ENCODE data around the gene CCT7.

Gene CCT7

DNA sequence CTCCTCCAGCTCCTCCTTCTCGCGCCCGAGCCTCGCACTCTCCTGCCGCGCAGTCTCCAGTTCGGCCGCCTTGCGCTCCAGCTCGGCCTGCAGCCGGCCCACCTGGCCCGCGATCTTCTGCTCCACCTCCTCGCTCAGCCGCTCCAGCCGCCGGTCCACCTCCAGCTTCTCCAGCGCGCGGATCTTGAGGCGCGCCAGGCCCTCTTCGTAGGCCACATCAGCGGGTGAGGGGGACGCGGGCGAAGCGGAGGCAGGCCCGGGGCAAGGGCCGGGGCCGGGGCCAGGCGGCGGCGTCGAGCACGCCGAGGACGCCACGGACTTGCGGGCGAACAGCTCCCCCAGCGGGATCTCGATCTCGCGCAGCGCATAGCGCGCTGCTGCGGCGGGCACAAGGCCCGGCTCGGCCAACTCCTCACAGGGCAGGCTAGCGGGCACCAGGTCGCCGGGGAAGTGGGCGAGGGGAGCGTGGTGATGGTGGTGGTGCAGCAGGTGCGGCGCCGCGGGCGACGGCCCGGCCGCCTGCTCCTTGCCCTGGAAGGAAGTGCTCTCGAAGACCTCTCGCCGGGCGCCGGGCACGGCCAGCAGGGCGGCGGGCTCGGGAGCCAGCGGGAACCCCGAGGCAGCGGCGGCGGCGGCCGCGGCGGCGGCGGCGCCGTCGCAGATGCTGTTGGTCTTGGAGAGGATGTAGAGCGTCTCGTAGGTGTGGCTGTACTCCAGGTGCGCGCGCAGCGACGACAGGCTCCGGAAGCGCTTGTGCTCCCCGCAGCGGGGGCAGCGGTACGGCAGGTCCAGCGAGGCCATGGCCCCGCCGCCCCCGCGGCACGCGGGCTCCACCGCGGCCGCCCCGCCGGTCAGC, 35.0 kb downstream of the CCT7 start:
- H3K4me3 ChIP-seq (ENCODE audit: low read depth, low read length): no peak overlapping the region
- TF ChIP-seq, protein P1, sequence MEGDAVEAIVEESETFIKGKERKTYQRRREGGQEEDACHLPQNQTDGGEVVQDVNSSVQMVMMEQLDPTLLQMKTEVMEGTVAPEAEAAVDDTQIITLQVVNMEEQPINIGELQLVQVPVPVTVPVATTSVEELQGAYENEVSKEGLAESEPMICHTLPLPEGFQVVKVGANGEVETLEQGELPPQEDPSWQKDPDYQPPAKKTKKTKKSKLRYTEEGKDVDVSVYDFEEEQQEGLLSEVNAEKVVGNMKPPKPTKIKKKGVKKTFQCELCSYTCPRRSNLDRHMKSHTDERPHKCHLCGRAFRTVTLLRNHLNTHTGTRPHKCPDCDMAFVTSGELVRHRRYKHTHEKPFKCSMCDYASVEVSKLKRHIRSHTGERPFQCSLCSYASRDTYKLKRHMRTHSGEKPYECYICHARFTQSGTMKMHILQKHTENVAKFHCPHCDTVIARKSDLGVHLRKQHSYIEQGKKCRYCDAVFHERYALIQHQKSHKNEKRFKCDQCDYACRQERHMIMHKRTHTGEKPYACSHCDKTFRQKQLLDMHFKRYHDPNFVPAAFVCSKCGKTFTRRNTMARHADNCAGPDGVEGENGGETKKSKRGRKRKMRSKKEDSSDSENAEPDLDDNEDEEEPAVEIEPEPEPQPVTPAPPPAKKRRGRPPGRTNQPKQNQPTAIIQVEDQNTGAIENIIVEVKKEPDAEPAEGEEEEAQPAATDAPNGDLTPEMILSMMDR (IDR thresholded peaks at IDR 0.05; ENCODE audit: borderline replicate concordance, insufficient read depth, low read depth, low read length): no peak

DNA sequence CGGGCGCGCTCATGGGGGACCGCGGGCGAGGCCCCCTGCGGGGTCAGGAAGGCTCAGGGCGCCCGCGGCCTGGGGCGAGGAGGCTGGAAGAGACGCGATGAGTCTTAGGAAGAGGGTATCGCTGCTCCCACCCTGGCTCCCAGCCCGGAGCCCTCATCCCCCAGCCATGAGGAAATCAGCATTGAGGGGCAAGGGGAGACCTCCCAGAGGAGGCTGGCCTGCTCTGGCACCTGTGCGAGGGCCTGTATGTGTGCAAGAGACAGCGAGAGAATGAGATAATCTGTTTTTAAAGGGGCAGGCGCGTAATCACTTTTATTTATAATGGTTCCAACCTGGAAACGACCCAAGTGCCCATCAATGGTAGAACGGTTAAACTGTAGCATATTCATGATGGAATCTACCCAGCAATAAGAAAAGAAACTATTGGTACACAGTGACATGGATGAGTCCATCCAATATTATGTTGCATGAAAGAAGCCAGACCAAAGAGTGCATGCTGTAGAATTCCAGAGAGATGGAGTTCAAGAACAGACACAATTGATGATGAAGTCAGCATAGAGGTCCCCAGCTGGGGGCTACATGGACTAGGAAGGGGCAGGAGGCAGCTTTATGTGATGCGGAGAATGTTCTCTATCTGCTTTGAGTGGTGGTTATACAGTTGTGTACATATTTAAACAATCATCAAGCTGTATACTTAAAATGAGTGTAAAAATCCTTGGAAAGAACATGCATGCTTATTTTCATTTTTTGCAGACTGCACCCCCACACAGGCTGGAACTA, 35.8 kb downstream of the CCT7 start:
- no peak overlapping the region for H3K4me3 ChIP-seq (ENCODE audit: low read depth, low read length)
- TF ChIP-seq, protein P1 (IDR thresholded peaks at IDR 0.05; ENCODE audit: borderline replicate concordance, insufficient read depth, low read depth, low read length): no peak

DNA sequence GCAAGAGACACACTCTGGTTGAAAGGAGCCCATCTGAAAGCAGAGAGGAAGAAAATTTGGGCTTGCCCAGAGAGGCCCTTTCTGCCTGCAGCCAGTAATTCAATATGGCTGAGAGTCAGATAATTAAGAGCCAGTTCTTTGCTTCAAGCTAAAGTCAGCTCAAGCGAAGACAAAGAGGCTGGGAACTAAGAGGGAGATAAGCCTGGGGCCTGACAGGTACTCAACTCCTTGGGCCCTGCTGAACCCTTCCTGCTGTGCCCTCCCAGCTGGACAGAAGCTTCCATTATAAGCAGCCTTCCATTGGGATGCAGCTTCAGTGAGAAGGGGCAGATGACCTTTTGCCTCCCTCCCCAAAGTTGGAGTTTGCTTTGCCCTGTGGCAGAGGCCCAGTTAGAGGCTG, 38.2 kb downstream of the CCT7 start:
- no peak overlapping the region for H3K4me3 ChIP-seq (ENCODE audit: low read depth, low read length)

DNA sequence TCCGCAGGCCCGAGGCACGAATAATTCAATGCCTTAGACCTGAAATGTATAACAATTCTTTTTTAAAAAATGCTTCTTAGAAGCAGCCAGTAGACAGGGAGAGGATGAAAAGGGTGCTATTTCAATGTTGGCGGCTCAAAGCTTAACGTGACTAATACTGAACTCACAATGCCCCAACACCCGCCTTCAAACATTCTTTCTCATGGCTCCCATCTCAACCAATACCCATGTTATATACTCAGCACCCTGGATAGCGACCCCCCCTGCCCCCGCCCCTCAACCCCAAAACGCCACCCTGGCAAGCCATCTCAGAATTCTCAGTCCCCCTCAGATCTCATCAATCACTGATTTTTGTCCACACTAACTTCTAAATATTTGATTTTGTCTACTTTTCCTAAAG, 45.7 kb downstream of the CCT7 start:
- TF ChIP-seq, protein P1 (IDR thresholded peaks at IDR 0.05; ENCODE audit: borderline replicate concordance, insufficient read depth, low read depth, low read length): no peak
- no peak overlapping the region for H3K4me3 ChIP-seq (ENCODE audit: low read depth, low read length)

More for the DNA sequence above, 38.2 kb downstream of the CCT7 start:
- TF ChIP-seq, protein P1 (IDR thresholded peaks at IDR 0.05; ENCODE audit: borderline replicate concordance, insufficient read depth, low read depth, low read length): no peak

DNA sequence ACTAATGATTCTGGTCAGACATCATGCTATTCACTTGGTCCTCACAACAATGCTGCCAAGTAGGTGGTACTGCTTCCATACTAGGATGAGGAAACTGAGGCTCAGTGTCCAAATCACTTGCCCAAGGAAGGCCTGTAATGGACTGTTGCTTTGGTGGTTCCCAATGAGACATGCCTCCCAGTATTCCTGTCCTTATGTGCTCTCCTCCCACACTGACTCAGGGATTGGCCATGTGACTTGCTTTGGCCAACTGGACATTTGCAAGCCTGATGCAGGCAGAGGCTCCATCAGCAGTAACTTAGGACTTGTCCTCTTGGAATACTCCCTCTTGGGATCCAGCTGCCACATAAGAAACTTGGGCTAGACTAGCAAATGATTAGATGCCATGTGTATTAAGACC, 47.1 kb downstream of the CCT7 start:
- no peak overlapping the region for H3K4me3 ChIP-seq (ENCODE audit: low read depth, low read length)
- TF ChIP-seq, protein P1 (IDR thresholded peaks at IDR 0.05; ENCODE audit: borderline replicate concordance, insufficient read depth, low read depth, low read length): no peak

DNA sequence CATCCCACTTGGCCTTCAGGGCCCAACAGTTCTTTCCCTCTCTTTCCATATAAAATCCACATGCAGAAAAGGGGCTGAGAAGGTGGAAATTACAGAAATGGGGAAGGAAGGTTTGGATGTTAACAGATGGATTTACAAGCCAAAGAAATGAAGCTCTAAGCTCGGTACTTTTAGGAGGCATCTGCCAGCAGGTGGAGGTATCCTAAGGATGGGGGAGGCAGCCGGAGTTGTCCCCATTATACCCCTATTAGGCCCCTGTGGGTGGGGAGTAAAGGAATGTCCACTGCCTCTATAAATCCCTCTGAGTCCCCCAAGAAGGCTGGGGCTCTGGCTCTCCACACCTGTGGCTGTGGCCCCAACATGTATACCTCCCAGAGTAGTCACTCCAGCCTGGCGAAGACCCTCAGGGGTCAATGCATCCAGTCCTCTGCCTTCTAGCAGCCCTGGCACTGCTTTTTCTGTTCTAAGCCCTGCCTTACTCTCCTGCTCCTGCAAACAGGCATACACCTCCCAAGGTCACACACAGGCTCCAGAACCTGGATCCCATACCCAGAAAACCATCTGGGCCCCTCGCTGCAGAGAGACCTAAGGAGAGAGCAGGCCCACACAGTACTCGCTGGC, 48.9 kb downstream of the CCT7 start:
- TF ChIP-seq, protein P1 (IDR thresholded peaks at IDR 0.05; ENCODE audit: borderline replicate concordance, insufficient read depth, low read depth, low read length): no peak
- H3K4me3 ChIP-seq (ENCODE audit: low read depth, low read length): peak overlapping the region; percentile 75

Data from GM12875 (cell line).